ENCODE results near the gene ADARB2.

Gene ADARB2

DNA sequence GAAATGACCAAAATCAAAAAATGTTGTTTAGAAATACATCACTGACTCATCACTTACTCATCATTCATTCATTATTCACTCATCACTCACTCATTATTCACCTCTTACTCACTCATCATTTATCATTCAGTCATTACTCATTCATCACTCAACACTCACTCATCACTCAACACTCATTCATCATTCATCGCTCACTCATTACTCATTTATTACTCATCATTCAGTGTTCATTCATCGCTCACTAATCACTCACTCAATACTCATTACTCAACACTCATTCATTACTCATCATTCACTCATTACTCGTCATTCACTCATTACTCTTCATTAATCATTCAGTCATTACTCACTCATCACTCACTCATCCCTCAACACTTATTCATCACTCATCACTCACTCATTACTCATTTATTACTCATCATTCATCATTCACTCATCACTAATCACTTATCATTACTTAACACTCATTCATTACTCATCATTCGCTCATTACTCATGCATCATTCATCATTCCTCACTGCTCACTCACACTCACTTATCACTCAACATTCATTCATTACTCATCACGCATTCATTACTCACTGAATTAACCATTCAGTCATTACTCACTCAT, 238.5 kb downstream of the ADARB2 start (continued):
- TF ChIP-seq, protein P1, sequence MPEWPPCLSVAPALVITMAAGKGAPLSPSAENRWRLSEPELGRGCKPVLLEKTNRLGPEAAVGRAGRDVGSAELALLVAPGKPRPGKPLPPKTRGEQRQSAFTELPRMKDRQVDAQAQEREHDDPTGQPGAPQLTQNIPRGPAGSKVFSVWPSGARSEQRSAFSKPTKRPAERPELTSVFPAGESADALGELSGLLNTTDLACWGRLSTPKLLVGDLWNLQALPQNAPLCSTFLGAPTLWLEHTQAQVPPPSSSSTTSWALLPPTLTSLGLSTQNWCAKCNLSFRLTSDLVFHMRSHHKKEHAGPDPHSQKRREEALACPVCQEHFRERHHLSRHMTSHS (tag by site-specific recombination; IDR thresholded peaks at IDR 0.05): peak; percentile 95
- TF ChIP-seq KLF1 (tag by site-specific recombination; IDR thresholded peaks at IDR 0.05) (no peak), ZNF23 (tag by site-specific recombination; IDR thresholded peaks at IDR 0.05; ENCODE audit: borderline replicate concordance) (peak; percentile 71), OSR2 (tag by site-specific recombination; IDR thresholded peaks at IDR 0.05) (peak; percentile 41; the same call in 1 of the 2 replicates), ZNF24 (tag by site-specific recombination; IDR thresholded peaks at IDR 0.05) (peak; percentile 98), ZSCAN23 (tag by site-specific recombination; IDR thresholded peaks at IDR 0.05) (peak; percentile 96), GLI2 (tag by site-specific recombination; IDR thresholded peaks at IDR 0.05; ENCODE audit: borderline replicate concordance, low read depth) (peak; percentile 9; the same call in 1 of the 2 replicates), ZNF221 (tag by site-specific recombination; IDR thresholded peaks at IDR 0.05; ENCODE audit: borderline replicate concordance) (no peak), ZNF394 (tag by site-specific recombination; IDR thresholded peaks at IDR 0.05; ENCODE audit: borderline replicate concordance) (peak; percentile 80), ZNF366 (tag by site-specific recombination; conservative IDR thresholded peaks at IDR 0.05) (peak; percentile 80), ZNF223 (tag by site-specific recombination; IDR thresholded peaks at IDR 0.05) (no peak), ZNF747 (tag by site-specific recombination; IDR thresholded peaks at IDR 0.05) (peak; percentile 95), ZBTB17 (tag by site-specific recombination; IDR thresholded peaks at IDR 0.05) (peak; percentile 84; the same call in 1 of the 2 replicates), WT1 (tag by site-specific recombination; IDR thresholded peaks at IDR 0.05) (no peak; the same call in 1 of the 2 replicates), ZNF266 (tag by site-specific recombination; IDR thresholded peaks at IDR 0.05; ENCODE audit: low read depth) (no peak; the same call in 1 of the 2 replicates), ZNF341 (tag by site-specific recombination; IDR thresholded peaks at IDR 0.05; ENCODE audit: low read depth) (no peak), SCRT2 (tag by site-specific recombination; IDR thresholded peaks at IDR 0.05) (peak; percentile 90), ZXDB (tag by site-specific recombination; IDR thresholded peaks at IDR 0.05) (peak; percentile 39; the same call in 1 of the 2 replicates), ZNF768 (tag by site-specific recombination; IDR thresholded peaks at IDR 0.05) (no peak), ZNF626 (tag by site-specific recombination; IDR thresholded peaks at IDR 0.05) (no peak)
- TF ChIP-seq, protein P2, sequence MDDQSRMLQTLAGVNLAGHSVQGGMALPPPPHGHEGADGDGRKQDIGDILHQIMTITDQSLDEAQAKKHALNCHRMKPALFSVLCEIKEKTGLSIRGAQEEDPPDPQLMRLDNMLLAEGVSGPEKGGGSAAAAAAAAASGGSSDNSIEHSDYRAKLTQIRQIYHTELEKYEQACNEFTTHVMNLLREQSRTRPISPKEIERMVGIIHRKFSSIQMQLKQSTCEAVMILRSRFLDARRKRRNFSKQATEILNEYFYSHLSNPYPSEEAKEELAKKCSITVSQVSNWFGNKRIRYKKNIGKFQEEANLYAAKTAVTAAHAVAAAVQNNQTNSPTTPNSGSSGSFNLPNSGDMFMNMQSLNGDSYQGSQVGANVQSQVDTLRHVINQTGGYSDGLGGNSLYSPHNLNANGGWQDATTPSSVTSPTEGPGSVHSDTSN (CRISPR knock-in tag; IDR thresholded peaks at IDR 0.05): no peak
- TF ChIP-seq, protein P3, sequence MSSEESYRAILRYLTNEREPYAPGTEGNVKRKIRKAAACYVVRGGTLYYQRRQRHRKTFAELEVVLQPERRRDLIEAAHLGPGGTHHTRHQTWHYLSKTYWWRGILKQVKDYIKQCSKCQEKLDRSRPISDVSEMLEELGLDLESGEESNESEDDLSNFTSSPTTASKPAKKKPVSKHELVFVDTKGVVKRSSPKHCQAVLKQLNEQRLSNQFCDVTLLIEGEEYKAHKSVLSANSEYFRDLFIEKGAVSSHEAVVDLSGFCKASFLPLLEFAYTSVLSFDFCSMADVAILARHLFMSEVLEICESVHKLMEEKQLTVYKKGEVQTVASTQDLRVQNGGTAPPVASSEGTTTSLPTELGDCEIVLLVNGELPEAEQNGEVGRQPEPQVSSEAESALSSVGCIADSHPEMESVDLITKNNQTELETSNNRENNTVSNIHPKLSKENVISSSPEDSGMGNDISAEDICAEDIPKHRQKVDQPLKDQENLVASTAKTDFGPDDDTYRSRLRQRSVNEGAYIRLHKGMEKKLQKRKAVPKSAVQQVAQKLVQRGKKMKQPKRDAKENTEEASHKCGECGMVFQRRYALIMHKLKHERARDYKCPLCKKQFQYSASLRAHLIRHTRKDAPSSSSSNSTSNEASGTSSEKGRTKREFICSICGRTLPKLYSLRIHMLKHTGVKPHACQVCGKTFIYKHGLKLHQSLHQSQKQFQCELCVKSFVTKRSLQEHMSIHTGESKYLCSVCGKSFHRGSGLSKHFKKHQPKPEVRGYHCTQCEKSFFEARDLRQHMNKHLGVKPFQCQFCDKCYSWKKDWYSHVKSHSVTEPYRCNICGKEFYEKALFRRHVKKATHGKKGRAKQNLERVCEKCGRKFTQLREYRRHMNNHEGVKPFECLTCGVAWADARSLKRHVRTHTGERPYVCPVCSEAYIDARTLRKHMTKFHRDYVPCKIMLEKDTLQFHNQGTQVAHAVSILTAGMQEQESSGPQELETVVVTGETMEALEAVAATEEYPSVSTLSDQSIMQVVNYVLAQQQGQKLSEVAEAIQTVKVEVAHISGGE (tag by site-specific recombination; conservative IDR thresholded peaks at IDR 0.05; ENCODE audit: low read depth): no peak
- TF ChIP-seq, protein P4, sequence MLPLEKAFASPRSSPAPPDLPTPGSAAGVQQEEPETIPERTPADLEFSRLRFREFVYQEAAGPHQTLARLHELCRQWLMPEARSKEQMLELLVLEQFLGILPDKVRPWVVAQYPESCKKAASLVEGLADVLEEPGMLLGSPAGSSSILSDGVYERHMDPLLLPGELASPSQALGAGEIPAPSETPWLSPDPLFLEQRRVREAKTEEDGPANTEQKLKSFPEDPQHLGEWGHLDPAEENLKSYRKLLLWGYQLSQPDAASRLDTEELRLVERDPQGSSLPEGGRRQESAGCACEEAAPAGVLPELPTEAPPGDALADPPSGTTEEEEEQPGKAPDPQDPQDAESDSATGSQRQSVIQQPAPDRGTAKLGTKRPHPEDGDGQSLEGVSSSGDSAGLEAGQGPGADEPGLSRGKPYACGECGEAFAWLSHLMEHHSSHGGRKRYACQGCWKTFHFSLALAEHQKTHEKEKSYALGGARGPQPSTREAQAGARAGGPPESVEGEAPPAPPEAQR (tag by site-specific recombination; IDR thresholded peaks at IDR 0.05): peak; percentile 86
- TF ChIP-seq, protein P5, sequence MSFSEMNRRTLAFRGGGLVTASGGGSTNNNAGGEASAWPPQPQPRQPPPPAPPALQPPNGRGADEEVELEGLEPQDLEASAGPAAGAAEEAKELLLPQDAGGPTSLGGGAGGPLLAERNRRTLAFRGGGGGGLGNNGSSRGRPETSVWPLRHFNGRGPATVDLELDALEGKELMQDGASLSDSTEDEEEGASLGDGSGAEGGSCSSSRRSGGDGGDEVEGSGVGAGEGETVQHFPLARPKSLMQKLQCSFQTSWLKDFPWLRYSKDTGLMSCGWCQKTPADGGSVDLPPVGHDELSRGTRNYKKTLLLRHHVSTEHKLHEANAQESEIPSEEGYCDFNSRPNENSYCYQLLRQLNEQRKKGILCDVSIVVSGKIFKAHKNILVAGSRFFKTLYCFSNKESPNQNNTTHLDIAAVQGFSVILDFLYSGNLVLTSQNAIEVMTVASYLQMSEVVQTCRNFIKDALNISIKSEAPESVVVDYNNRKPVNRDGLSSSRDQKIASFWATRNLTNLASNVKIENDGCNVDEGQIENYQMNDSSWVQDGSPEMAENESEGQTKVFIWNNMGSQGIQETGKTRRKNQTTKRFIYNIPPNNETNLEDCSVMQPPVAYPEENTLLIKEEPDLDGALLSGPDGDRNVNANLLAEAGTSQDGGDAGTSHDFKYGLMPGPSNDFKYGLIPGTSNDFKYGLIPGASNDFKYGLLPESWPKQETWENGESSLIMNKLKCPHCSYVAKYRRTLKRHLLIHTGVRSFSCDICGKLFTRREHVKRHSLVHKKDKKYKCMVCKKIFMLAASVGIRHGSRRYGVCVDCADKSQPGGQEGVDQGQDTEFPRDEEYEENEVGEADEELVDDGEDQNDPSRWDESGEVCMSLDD (tag by site-specific recombination; IDR thresholded peaks at IDR 0.05): peak; percentile 72
- TF ChIP-seq, protein P6, sequence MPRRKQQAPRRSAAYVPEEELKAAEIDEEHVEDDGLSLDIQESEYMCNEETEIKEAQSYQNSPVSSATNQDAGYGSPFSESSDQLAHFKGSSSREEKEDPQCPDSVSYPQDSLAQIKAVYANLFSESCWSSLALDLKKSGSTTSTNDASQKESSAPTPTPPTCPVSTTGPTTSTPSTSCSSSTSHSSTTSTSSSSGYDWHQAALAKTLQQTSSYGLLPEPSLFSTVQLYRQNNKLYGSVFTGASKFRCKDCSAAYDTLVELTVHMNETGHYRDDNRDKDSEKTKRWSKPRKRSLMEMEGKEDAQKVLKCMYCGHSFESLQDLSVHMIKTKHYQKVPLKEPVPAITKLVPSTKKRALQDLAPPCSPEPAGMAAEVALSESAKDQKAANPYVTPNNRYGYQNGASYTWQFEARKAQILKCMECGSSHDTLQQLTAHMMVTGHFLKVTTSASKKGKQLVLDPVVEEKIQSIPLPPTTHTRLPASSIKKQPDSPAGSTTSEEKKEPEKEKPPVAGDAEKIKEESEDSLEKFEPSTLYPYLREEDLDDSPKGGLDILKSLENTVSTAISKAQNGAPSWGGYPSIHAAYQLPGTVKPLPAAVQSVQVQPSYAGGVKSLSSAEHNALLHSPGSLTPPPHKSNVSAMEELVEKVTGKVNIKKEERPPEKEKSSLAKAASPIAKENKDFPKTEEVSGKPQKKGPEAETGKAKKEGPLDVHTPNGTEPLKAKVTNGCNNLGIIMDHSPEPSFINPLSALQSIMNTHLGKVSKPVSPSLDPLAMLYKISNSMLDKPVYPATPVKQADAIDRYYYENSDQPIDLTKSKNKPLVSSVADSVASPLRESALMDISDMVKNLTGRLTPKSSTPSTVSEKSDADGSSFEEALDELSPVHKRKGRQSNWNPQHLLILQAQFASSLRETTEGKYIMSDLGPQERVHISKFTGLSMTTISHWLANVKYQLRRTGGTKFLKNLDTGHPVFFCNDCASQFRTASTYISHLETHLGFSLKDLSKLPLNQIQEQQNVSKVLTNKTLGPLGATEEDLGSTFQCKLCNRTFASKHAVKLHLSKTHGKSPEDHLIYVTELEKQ (tag by site-specific recombination; IDR thresholded peaks at IDR 0.05; ENCODE audit: borderline replicate concordance): peak; percentile 98
